GM12873 (cell line): ENCODE measurements around the gene SEL1L.

Source experiments
- CTCF ChIP-seq: IDR thresholded peaks from 2 replicates; pipeline ENCODE4 v1.5.1; 2012; ENCODE audit warnings: low read depth, mild to moderate bottlenecking, moderate library complexity, low read length, control low read depth; ENCODE audit not compliant: insufficient read depth; ENCODE audit errors: missing control alignments

The SEL1L gene

DNA sequence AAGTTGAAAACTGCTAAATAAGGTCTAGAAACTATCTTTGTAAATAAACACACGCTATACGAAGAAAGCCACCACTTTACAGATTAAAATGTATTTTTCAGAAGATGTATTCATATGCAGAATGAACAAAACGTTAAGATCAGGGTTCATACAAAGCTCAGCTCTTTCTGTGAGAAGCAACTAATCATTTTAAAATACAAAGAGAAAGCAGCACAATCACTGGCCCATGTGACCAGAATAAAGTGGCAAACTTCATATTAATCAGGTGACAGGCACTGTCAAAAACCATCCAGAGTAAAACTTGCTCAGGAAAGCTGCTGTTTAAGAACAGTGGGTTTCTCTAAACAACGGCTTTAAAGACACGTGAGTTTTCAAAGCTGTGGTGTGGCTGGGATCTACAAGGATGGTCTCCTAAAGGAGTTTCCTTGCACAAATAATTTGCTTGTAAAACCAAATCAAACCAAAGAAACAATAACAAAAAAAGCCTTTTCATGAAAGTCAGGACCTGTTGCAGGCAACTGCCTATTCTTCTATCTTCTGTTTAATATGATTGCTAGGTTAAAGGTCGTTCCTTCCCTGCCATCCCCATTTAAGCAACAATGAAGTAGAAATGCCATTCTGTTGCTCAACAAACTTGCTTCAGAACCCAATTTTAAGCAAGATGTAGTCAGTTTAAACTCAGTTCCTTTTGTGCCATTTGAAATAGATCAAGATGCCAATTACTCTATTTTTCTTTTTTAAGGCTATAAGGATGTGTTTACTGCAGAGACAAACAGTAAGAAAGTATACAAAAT lies 22.3 kb downstream of the SEL1L start:
- no peak for TF ChIP-seq CTCF

DNA sequence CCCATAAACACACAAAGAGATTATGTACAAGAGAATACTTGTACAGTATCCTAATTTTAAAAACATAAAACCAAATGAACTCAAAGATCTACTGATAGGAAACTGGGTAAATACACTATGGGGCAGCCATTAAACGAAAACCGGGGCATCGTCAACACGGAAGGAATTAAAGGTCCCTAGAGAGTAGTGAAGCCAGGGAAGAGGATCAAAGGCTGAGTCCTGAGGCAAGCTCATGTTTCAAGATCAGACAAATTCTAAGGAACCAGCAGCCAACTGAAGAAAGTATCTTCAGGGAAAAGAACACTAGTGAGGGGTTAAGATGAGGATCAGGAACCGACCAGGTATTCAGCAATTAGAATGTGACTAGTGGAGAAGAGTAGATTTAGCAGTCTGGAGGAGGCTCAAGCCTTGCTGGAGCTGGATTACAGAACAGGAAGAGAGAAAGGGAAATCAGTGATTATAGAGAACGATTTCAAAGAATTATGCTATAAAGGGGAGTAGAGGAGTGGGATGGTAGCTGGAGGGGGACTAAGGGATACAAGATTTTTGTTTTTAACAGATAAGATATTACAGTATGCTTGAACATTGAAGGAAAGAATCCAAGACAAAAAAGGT lies 23.7 kb downstream of the SEL1L start:
- TF ChIP-seq CTCF = no peak

GRCh38 chr14:81509321-81509720 lies 24.3 kb downstream of the SEL1L start:
- TF ChIP-seq CTCF = no peak

GRCh38 chr14:81506487-81506886 lies 27.2 kb downstream of the SEL1L start:
- no peak for TF ChIP-seq CTCF

DNA sequence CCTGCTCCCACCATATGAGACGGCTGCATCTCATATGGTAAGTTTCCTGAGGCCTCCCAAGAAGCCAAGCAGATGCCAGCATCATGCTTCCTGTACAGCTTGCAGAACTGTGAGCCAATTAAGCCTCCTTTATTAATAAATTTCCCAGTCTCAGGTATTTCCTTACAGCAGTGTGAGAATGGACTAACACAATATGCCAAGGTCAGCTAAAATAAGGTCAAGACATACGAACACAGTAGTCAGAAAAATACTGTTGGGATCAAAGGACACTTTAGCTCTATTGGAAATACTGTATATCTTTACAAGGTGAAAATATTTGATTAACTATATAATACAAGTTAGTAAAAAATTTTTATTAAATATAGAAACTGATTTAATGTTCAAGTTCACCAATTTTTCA lies 28.8 kb downstream of the SEL1L start:
- TF ChIP-seq CTCF = no peak

GRCh38 chr14:81485781-81486180 lies 47.9 kb downstream of the SEL1L start:
- TF ChIP-seq CTCF = no peak

DNA sequence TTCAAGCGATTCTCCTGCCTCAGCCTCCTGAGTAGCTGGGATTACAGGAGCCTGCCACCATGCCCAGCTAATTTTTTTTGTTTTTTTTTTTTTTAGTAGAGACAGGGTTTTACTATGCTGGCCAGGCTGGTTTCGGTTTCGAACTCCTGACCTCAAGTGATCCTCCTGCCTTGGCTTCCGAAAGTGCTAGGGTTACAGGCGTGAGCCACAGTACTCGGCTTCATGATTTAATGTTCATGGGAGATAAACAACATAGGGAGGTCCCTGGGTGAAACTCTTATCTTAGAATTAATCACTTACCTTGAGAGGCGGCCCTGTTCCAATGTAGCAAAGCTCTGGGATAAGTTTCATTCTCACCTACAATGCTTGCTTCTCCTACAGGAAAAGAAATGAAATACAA lies 48.3 kb downstream of the SEL1L start:
- no peak for TF ChIP-seq CTCF
